HCT116 (cell line): Measurements from ENCODE around the gene CRADD.

ENCODE experiments used
- CTCF ChIP-seq, 3 experiments: fragments of 200-600 bp in 1 of 3; sonication (generic) in 1 of 3; IDR thresholded peaks in 2 of 3; conservative IDR thresholded peaks in 1 of 3; 2 replicates each; pipeline ENCODE4 v1.5.1; 2012 to 2017; ENCODE audit warnings: low read depth in 2 of 3, low read length in 2 of 3, antibody characterized with exemption in 1 of 3, borderline replicate concordance in 1 of 3, control low read depth in 1 of 3, mild to moderate bottlenecking in 1 of 3, mixed read lengths in 1 of 3, mixed run types in 1 of 3, moderate library complexity in 1 of 3; ENCODE audit not compliant: insufficient read depth in 1 of 3
- EZH2 ChIP-seq: fragments of 200-600 bp; sonication (generic); IDR thresholded peaks from 2 replicates; pipeline ENCODE4 v1.6.1; 2017; ENCODE audit warnings: antibody characterized with exemption, mixed run types
- POLR2AphosphoS5 ChIP-seq: IDR thresholded peaks from 2 replicates; pipeline ENCODE4 v1.6.1; 2011; ENCODE audit warnings: mild to moderate bottlenecking, low read depth, low read length, moderate library complexity
- SP1 ChIP-seq: IDR thresholded peaks from 2 replicates; pipeline ENCODE4 v1.6.1; 2012; ENCODE audit warnings: low read depth
- SRF ChIP-seq: IDR thresholded peaks from 2 replicates; pipeline ENCODE4 v1.6.1; 2012; ENCODE audit warnings: low read depth
- YY1 ChIP-seq: IDR thresholded peaks from 2 replicates; pipeline ENCODE4 v1.6.1; 2011; ENCODE audit warnings: low read length, low read depth, moderate library complexity, mild to moderate bottlenecking; ENCODE audit not compliant: insufficient replicate concordance; ENCODE audit errors: extremely low read depth
- TF ChIP-seq, protein P1 (sequence below): IDR thresholded peaks from 2 replicates; pipeline ENCODE4 v1.6.1; 2012; ENCODE audit warnings: low read depth

DNA sequence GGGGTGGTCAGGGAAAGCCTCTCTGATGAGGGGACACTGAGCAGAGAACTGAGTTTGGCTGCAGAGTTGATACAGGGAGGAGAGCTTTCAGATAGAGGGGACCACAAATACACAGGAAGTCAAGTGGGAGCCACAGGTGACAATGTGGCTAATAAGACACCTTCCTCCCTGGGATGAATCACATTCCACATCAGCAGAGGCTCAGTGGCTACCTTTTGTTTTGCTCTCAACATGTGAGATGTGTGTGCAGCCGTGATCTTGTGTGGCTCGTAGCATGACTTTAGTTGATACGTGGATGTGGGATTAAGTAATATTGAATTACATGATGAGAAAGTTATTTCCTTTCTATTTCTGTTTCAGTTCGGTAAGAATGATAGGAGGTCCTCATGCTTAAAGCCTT lies 7.5 kb downstream of the CRADD start:
- TF ChIP-seq CTCF (IDR thresholded peaks at IDR 0.05 in 2 of 3, conservative IDR thresholded peaks at IDR 0.05 in 1 of 3; ENCODE audit: borderline replicate concordance in 1 of 3, insufficient read depth in 1 of 3, low read depth in 2 of 3, low read length in 2 of 3) (no peak), POLR2AphosphoS5 (no peak), EZH2 (no peak), YY1 (no peak), SRF (no peak), SP1 (no peak)
- TF ChIP-seq, protein P1, sequence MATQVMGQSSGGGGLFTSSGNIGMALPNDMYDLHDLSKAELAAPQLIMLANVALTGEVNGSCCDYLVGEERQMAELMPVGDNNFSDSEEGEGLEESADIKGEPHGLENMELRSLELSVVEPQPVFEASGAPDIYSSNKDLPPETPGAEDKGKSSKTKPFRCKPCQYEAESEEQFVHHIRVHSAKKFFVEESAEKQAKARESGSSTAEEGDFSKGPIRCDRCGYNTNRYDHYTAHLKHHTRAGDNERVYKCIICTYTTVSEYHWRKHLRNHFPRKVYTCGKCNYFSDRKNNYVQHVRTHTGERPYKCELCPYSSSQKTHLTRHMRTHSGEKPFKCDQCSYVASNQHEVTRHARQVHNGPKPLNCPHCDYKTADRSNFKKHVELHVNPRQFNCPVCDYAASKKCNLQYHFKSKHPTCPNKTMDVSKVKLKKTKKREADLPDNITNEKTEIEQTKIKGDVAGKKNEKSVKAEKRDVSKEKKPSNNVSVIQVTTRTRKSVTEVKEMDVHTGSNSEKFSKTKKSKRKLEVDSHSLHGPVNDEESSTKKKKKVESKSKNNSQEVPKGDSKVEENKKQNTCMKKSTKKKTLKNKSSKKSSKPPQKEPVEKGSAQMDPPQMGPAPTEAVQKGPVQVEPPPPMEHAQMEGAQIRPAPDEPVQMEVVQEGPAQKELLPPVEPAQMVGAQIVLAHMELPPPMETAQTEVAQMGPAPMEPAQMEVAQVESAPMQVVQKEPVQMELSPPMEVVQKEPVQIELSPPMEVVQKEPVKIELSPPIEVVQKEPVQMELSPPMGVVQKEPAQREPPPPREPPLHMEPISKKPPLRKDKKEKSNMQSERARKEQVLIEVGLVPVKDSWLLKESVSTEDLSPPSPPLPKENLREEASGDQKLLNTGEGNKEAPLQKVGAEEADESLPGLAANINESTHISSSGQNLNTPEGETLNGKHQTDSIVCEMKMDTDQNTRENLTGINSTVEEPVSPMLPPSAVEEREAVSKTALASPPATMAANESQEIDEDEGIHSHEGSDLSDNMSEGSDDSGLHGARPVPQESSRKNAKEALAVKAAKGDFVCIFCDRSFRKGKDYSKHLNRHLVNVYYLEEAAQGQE = no peak
